ENCODE results near the gene NLK. TPM values are rescaled to one million over a fixed set of nuclear protein-coding genes. Genes with fewer than 3 reads are reported as not detected.

The NLK gene
- total RNA-seq, 1 donor from 2014 or later = 32.7 TPM

GRCh38 chr17:28040406-28040805 lies 2.1 kb upstream of the NLK start:
- no peak for DNase-seq (ENCODE audit: low read depth)

- peak; percentile 100 for DNase-seq (ENCODE audit: low read depth)
Measured at GRCh38 chr17:28041068-28041843, 1.2 kb upstream of the NLK start.

GRCh38 chr17:28041844-28042656 lies 427 bp upstream of the NLK start:
- DNase-seq (ENCODE audit: low read depth) = peak; percentile 33

- no peak for DNase-seq (ENCODE audit: low read depth)
Measured at GRCh38 chr17:28042721-28043291, 329 bp downstream of the NLK start.

GRCh38 chr17:28043296-28043695 lies 819 bp downstream of the NLK start:
- DNase-seq (ENCODE audit: low read depth) = no peak

- no peak for DNase-seq (ENCODE audit: low read depth)
Measured at GRCh38 chr17:28043741-28044140, 1.3 kb downstream of the NLK start.

GRCh38 chr17:28045304-28045703 lies 2.8 kb downstream of the NLK start:
- DNase-seq (ENCODE audit: low read depth) = no peak

GRCh38 chr17:28046034-28046825 lies 3.8 kb downstream of the NLK start:
- DNase-seq (ENCODE audit: low read depth) = no peak

GRCh38 chr17:28047806-28048205 lies 5.3 kb downstream of the NLK start:
- DNase-seq (ENCODE audit: low read depth) = no peak

GRCh38 chr17:28049071-28049470 lies 6.6 kb downstream of the NLK start:
- DNase-seq (ENCODE audit: low read depth) = no peak

GRCh38 chr17:28053044-28053670 lies 10.7 kb downstream of the NLK start:
- DNase-seq (ENCODE audit: low read depth) = peak; percentile 38

- DNase-seq (ENCODE audit: low read depth) = no peak
Measured at GRCh38 chr17:28053725-28054124, 11.2 kb downstream of the NLK start.

GRCh38 chr17:28055546-28056275 lies 13.2 kb downstream of the NLK start:
- no peak for DNase-seq (ENCODE audit: low read depth)

- no peak for DNase-seq (ENCODE audit: low read depth)
Measured at GRCh38 chr17:28056276-28056620, 13.8 kb downstream of the NLK start.

GRCh38 chr17:28057731-28058246 lies 15.3 kb downstream of the NLK start:
- DNase-seq (ENCODE audit: low read depth) = peak; percentile 84

GRCh38 chr17:28059675-28060074 lies 17.2 kb downstream of the NLK start:
- DNase-seq (ENCODE audit: low read depth) = no peak

- DNase-seq (ENCODE audit: low read depth) = no peak
Measured at GRCh38 chr17:28065706-28066105, 23.2 kb downstream of the NLK start.

- no peak for DNase-seq (ENCODE audit: low read depth)
Measured at GRCh38 chr17:28069061-28069460, 26.6 kb downstream of the NLK start.

GRCh38 chr17:28071179-28071578 lies 28.7 kb downstream of the NLK start:
- DNase-seq (ENCODE audit: low read depth) = no peak

- DNase-seq (ENCODE audit: low read depth) = no peak
Measured at GRCh38 chr17:28071891-28072606, 29.6 kb downstream of the NLK start.
